HG03558 (cell line): ENCODE measurements around the gene RERE.
"Not testable (repeated sequence)": the region's sequence is repeated elsewhere in the genome, so short reads cannot be mapped to it uniquely, and the experiment has no call there.

Experiments used
- ATAC-seq: cut with Tn5 transposase; IDR thresholded peaks from one replicate; pipeline ENCODE4 v1.9.1; 2021; ENCODE audit warnings: moderate number of reproducible peaks; ENCODE audit not compliant: unreplicated experiment; ENCODE audit errors: extremely low read depth

The RERE gene

GRCh38 chr1:8813016-8813763 is 4.2 kb downstream of the RERE start:
- ATAC-seq = no peak

GRCh38 chr1:8812081-8812480 is 5.4 kb downstream of the RERE start:
- no peak for ATAC-seq

GRCh38 chr1:8810987-8811386 is 6.5 kb downstream of the RERE start:
- ATAC-seq = no peak

GRCh38 chr1:8809342-8809736 is 8.1 kb downstream of the RERE start:
- ATAC-seq = no peak

GRCh38 chr1:8807004-8807403 is 10.4 kb downstream of the RERE start:
- ATAC-seq = no peak

- no peak for ATAC-seq
Observed at GRCh38 chr1:8800416-8800815, 17.0 kb downstream of the RERE start.

- no peak for ATAC-seq
Observed at GRCh38 chr1:8797216-8797615, 20.2 kb downstream of the RERE start.

- ATAC-seq = no peak
Observed at GRCh38 chr1:8796812-8797211, 20.6 kb downstream of the RERE start.

- ATAC-seq = no peak
Observed at GRCh38 chr1:8794605-8795004, 22.8 kb downstream of the RERE start.

- ATAC-seq = no peak
Observed at GRCh38 chr1:8791819-8792218, 25.6 kb downstream of the RERE start.

GRCh38 chr1:8790987-8791386 is 26.5 kb downstream of the RERE start:
- ATAC-seq = no peak

GRCh38 chr1:8790478-8790877 is 27.0 kb downstream of the RERE start:
- ATAC-seq = no peak

GRCh38 chr1:8789314-8790214 is 27.9 kb downstream of the RERE start:
- no peak for ATAC-seq

- ATAC-seq = no peak
Observed at GRCh38 chr1:8787218-8787617, 30.2 kb downstream of the RERE start.

- ATAC-seq = not testable (repeated sequence)
Observed at GRCh38 chr1:8786204-8786603, 31.2 kb downstream of the RERE start.

GRCh38 chr1:8782955-8783354 is 34.5 kb downstream of the RERE start:
- no peak for ATAC-seq

GRCh38 chr1:8782001-8782620 is 35.3 kb downstream of the RERE start:
- ATAC-seq = no peak

- ATAC-seq = no peak
Observed at GRCh38 chr1:8780405-8780804, 37.0 kb downstream of the RERE start.

GRCh38 chr1:8777867-8778266 is 39.6 kb downstream of the RERE start:
- ATAC-seq = no peak

GRCh38 chr1:8776104-8776503 is 41.3 kb downstream of the RERE start:
- no peak for ATAC-seq

GRCh38 chr1:8767006-8767405 is 50.4 kb downstream of the RERE start:
- no peak for ATAC-seq
